HepG2 (cell line): ENCODE data around the gene SELENOI. TPM values are rescaled to one million over a fixed set of nuclear protein-coding genes. Genes with fewer than 3 reads are reported as not detected.
A peak's percentile ranks its signal among the peaks of the same experiment; 100 is the strongest.

Experiments used
- AHR ChIP-seq: IDR thresholded peaks from 2 replicates; pipeline ENCODE4 v1.6.1; 2018; ENCODE audit warnings: missing genetic modification reagents, missing compliant biosample characterization
- ARHGAP35 ChIP-seq: sonication (generic); formaldehyde crosslinking; IDR thresholded peaks from 2 replicates; pipeline ENCODE4 v1.9.0; 2022; ENCODE audit warnings: mild to moderate bottlenecking, inconsistent platforms, moderate library complexity, missing genetic modification reagents, borderline replicate concordance
- CEBPB ChIP-seq: IDR thresholded peaks from 2 replicates; pipeline ENCODE4 v1.6.1; 2011; ENCODE audit warnings: low read depth, low read length, improper control_type of control experiment, borderline replicate concordance
- CEBPG ChIP-seq: IDR thresholded peaks from 2 replicates; pipeline ENCODE4 v1.6.1; 2016
- FOSL2 ChIP-seq: sonication (generic); formaldehyde crosslinking; IDR thresholded peaks from 2 replicates; pipeline ENCODE4 v1.4.0; 2020; ENCODE audit warnings: missing genetic modification reagents
- MIXL1 ChIP-seq: IDR thresholded peaks from 2 replicates; pipeline ENCODE4 v1.6.1; 2016
- MXD4 ChIP-seq: IDR thresholded peaks from 2 replicates; pipeline ENCODE4 v1.6.1; 2016; ENCODE audit warnings: mild to moderate bottlenecking, missing biosample characterization, missing genetic modification reagents
- PPARG ChIP-seq: conservative IDR thresholded peaks from 2 replicates; pipeline ENCODE4 v1.6.1; 2016; ENCODE audit warnings: missing biosample characterization, missing genetic modification reagents
- REPIN1 ChIP-seq: sonication (generic); formaldehyde crosslinking; IDR thresholded peaks from 2 replicates; pipeline ENCODE4 v1.8.0; 2022; ENCODE audit warnings: missing genetic modification reagents, low read depth, mild to moderate bottlenecking, borderline replicate concordance
- RFXAP ChIP-seq: sonication (generic); formaldehyde crosslinking; IDR thresholded peaks from 2 replicates; pipeline ENCODE4 v1.4.0; 2020; ENCODE audit warnings: missing genetic modification reagents, borderline replicate concordance
- SAP130 ChIP-seq: IDR thresholded peaks from 2 replicates; pipeline ENCODE4 v1.6.1; 2016; ENCODE audit warnings: low read depth
- SMC3 ChIP-seq: IDR thresholded peaks from 2 replicates; pipeline ENCODE4 v1.6.1; 2011; ENCODE audit warnings: low read length, improper control_type of control experiment
- TEAD3 ChIP-seq: optimal IDR thresholded peaks from 2 replicates; pipeline ENCODE3; 2016; ENCODE audit warnings: borderline replicate concordance
- THAP11 ChIP-seq: IDR thresholded peaks from 2 replicates; pipeline ENCODE4 v1.6.1; 2016; ENCODE audit warnings: missing biosample characterization, missing genetic modification reagents
- TOE1 ChIP-seq: sonication (generic); formaldehyde crosslinking; IDR thresholded peaks from 2 replicates; pipeline ENCODE4 v1.4.0; 2020; ENCODE audit warnings: mild to moderate bottlenecking, missing genetic modification reagents
- ZMYM4 ChIP-seq: sonication (generic); formaldehyde crosslinking; IDR thresholded peaks from 2 replicates; pipeline ENCODE4 v1.8.1; 2023; ENCODE audit warnings: mild to moderate bottlenecking, missing genetic modification reagents
- ZNF136 ChIP-seq: sonication (generic); formaldehyde crosslinking; IDR thresholded peaks from 2 replicates; pipeline ENCODE4 v1.8.1; 2022; ENCODE audit warnings: low read depth, mild to moderate bottlenecking, moderate library complexity, missing genetic modification reagents
- ZNF263 ChIP-seq: sonication (generic); formaldehyde crosslinking; IDR thresholded peaks from 2 replicates; pipeline ENCODE4 v1.4.0; 2020; ENCODE audit warnings: missing genetic modification reagents
- ZNF329 ChIP-seq: sonication (generic); formaldehyde crosslinking; IDR thresholded peaks from 2 replicates; pipeline ENCODE4 v1.9.0; 2021; ENCODE audit warnings: low read depth, mild to moderate bottlenecking, missing genetic modification reagents
- ZNF33B ChIP-seq: sonication (generic); formaldehyde crosslinking; IDR thresholded peaks from 2 replicates; pipeline ENCODE4 v1.5.1; 2020; ENCODE audit warnings: mild to moderate bottlenecking, missing genetic modification reagents
- ZNF782 ChIP-seq: sonication (generic); formaldehyde crosslinking; IDR thresholded peaks from 2 replicates; pipeline ENCODE4 v1.4.0; 2020; ENCODE audit warnings: missing genetic modification reagents, mild to moderate bottlenecking, borderline replicate concordance
- polyA plus RNA-seq, 8 experiments: library from polyadenylated mRNA; depleted of rRNA in 3 of 8; stranded (reverse) in 7 of 8; unstranded in 1 of 8; fragments of >200 nt; fragmentation: Illumina TruSeq in 4 of 8; extraction: Trizol in 4 of 8; gene quantifications; 2 replicates each; pipeline versions ENCODE4 v1.2.1 to v1.2.3, GENCODE V29; 2011 to 2016; ENCODE audit warnings: low read depth in 4 of 8, missing spikeins in 1 of 8, mixed read lengths in 1 of 8; ENCODE audit not compliant: insufficient read depth in 1 of 8
- total RNA-seq, 5 experiments: library from RNA; depleted of rRNA; stranded (reverse); fragments of >200 nt; fragmentation: Illumina TruSeq; extraction: Trizol; gene quantifications; 2 replicates each; pipeline ENCODE4 v1.2.3, GENCODE V29; 2016; ENCODE audit warnings: low read depth in 1 of 5
- TF ChIP-seq, protein P1 (sequence below): sonication (generic); formaldehyde crosslinking; IDR thresholded peaks from 2 replicates; pipeline ENCODE4 v1.5.1; 2020; ENCODE audit warnings: mild to moderate bottlenecking, moderate library complexity, missing genetic modification reagents
- TF ChIP-seq, protein P2 (sequence below): IDR thresholded peaks from 2 replicates; pipeline ENCODE4 v1.6.1; 2012; ENCODE audit warnings: low read depth, low read length, improper control_type of control experiment
- TF ChIP-seq, protein P3 (sequence below): sonication (generic); formaldehyde crosslinking; IDR thresholded peaks from 2 replicates; pipeline ENCODE4 v1.5.1; 2020; ENCODE audit warnings: missing genetic modification reagents, mild to moderate bottlenecking, borderline replicate concordance
- TF ChIP-seq, protein P4 (sequence below): sonication (generic); formaldehyde crosslinking; IDR thresholded peaks from 2 replicates; pipeline ENCODE4 v1.4.0; 2020; ENCODE audit warnings: missing genetic modification reagents, low read depth, mild to moderate bottlenecking, borderline replicate concordance
- TF ChIP-seq, protein P5 (sequence below): IDR thresholded peaks from 2 replicates; pipeline ENCODE4 v1.6.1; 2016; ENCODE audit warnings: low read depth, borderline replicate concordance

The SELENOI gene
- total and polyA plus RNA-seq, 2 of the 13 experiments (the other 11 are each of a cell fraction or from before 2014, with no cell fraction given), result 27.7 to 60.3 TPM

DNA sequence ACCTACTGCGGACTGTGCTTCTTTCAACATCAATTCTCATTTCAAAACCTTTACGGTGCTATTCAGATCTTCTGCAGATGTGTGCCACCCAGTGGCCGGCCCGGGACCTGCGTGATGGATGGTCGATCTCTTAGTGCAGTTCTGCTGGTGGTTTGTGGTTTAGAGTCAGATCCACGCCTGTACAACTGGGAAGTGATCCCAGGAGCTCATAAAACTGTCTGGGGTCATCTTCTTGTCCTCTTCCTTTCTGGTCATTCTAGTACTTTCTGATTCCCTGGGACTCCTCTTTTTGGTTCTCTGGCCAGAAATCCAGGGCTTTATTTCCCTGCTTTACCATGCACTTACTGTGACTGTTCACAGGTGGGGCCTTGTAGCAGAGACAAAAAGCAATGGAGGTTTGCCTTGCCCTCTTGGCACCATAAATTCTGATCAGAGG, 15.8 kb upstream of the SELENOI start (continued):
- TF ChIP-seq PPARG (CRISPR knock-in tag) (0 out of 2 replicates have a peak, but pooled peaks have one; percentile 61), ZNF136 (0 out of 2 replicates have a peak, but pooled peaks have one; percentile 47), TOE1 (no peak), RFXAP (no peak), TEAD3 (CRISPR knock-in tag) (peak; percentile 60), SAP130 (peak; percentile 35; the same call in 1 of the 2 replicates), REPIN1 (peak; percentile 58; the same call in 1 of the 2 replicates), CEBPG (peak; percentile 55), MIXL1 (CRISPR knock-in tag) (0 out of 2 replicates have a peak, but pooled peaks have one; percentile 23), CEBPB (peak; percentile 32; the same call in 1 of the 2 replicates), FOSL2 (peak; percentile 39; the same call in 1 of the 2 replicates), ZNF782 (CRISPR knock-in tag) (no peak), MXD4 (CRISPR knock-in tag) (peak; percentile 22; the same call in 1 of the 2 replicates), ZNF33B (CRISPR knock-in tag) (peak; percentile 61; the same call in 1 of the 2 replicates), ZNF263 (no peak), SMC3 (peak; percentile 98), THAP11 (CRISPR knock-in tag) (peak; percentile 53), ZNF329 (CRISPR knock-in tag) (no peak), ARHGAP35 (no peak), AHR (CRISPR knock-in tag) (peak; percentile 60; the same call in 1 of the 2 replicates), ZMYM4 (CRISPR knock-in tag) (0 out of 2 replicates have a peak, but pooled peaks have one; percentile 34)
- TF ChIP-seq, protein P1, sequence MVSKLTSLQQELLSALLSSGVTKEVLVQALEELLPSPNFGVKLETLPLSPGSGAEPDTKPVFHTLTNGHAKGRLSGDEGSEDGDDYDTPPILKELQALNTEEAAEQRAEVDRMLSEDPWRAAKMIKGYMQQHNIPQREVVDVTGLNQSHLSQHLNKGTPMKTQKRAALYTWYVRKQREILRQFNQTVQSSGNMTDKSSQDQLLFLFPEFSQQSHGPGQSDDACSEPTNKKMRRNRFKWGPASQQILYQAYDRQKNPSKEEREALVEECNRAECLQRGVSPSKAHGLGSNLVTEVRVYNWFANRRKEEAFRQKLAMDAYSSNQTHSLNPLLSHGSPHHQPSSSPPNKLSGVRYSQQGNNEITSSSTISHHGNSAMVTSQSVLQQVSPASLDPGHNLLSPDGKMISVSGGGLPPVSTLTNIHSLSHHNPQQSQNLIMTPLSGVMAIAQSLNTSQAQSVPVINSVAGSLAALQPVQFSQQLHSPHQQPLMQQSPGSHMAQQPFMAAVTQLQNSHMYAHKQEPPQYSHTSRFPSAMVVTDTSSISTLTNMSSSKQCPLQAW, result peak; percentile 41; the same call in 1 of the 2 replicates
- TF ChIP-seq, protein P2, sequence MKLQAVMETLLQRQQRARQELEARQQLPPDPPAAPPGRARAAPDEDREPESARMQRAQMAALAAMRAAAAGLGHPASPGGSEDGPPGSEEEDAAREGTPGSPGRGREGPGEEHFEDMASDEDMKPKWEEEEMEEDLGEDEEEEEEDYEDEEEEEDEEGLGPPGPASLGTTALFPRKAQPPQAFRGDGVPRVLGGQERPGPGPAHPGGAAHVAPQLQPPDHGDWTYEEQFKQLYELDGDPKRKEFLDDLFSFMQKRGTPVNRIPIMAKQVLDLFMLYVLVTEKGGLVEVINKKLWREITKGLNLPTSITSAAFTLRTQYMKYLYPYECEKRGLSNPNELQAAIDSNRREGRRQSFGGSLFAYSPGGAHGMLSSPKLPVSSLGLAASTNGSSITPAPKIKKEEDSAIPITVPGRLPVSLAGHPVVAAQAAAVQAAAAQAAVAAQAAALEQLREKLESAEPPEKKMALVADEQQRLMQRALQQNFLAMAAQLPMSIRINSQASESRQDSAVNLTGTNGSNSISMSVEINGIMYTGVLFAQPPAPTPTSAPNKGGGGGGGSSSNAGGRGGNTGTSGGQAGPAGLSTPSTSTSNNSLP, result peak; percentile 60; the same call in 1 of the 2 replicates
- TF ChIP-seq, protein P3, sequence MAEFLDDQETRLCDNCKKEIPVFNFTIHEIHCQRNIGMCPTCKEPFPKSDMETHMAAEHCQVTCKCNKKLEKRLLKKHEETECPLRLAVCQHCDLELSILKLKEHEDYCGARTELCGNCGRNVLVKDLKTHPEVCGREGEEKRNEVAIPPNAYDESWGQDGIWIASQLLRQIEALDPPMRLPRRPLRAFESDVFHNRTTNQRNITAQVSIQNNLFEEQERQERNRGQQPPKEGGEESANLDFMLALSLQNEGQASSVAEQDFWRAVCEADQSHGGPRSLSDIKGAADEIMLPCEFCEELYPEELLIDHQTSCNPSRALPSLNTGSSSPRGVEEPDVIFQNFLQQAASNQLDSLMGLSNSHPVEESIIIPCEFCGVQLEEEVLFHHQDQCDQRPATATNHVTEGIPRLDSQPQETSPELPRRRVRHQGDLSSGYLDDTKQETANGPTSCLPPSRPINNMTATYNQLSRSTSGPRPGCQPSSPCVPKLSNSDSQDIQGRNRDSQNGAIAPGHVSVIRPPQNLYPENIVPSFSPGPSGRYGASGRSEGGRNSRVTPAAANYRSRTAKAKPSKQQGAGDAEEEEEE (CRISPR knock-in tag), result no peak
- TF ChIP-seq, protein P4, sequence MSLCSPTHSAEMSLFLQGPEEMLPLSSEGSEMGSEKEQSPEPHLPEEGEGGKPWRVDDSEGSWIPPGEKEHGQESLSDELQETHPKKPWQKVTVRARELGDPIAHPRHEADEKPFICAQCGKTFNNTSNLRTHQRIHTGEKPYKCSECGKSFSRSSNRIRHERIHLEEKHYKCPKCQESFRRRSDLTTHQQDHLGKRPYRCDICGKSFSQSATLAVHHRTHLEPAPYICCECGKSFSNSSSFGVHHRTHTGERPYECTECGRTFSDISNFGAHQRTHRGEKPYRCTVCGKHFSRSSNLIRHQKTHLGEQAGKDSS (CRISPR knock-in tag), result peak; percentile 55; the same call in 1 of the 2 replicates
- TF ChIP-seq, protein P5, sequence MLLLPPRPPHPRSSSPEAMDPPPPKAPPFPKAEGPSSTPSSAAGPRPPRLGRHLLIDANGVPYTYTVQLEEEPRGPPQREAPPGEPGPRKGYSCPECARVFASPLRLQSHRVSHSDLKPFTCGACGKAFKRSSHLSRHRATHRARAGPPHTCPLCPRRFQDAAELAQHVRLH (CRISPR knock-in tag), result peak; percentile 79; the same call in 1 of the 2 replicates
